K562 (cell line): ENCODE measurements around the gene MYL11. TPM values are rescaled to one million over a fixed set of nuclear protein-coding genes. Genes with fewer than 3 reads are reported as not detected.
A peak's percentile ranks its signal among the peaks of the same experiment; 100 is the strongest.

Experiments used
- GATAD2B ChIP-seq: fragments of 450-650 bp; IDR thresholded peaks from 2 replicates; pipeline ENCODE4 v1.6.1; 2017; ENCODE audit warnings: mild to moderate bottlenecking, borderline replicate concordance
- GTF2A2 ChIP-seq: IDR thresholded peaks from 2 replicates; pipeline ENCODE4 v1.6.1; 2016; ENCODE audit warnings: mild to moderate bottlenecking, missing genetic modification characterization, missing compliant biosample characterization
- ILK ChIP-seq: fragments of 450-650 bp; IDR thresholded peaks from 2 replicates; pipeline ENCODE4 v1.6.1; 2016; ENCODE audit warnings: missing genetic modification characterization, low read depth, mild to moderate bottlenecking, missing compliant biosample characterization, moderate library complexity, borderline replicate concordance
- KAT8 ChIP-seq: fragments of 450-650 bp; IDR thresholded peaks from 2 replicates; pipeline ENCODE4 v1.6.1; 2016; ENCODE audit warnings: low read depth, mild to moderate bottlenecking
- KDM1A ChIP-seq, 2 experiments: fragments of 450-650 bp; IDR thresholded peaks; 2 replicates each; pipeline ENCODE4 v1.6.1; 2016; ENCODE audit warnings: mild to moderate bottlenecking in 2 of 2
- KDM5B ChIP-seq: fragments of 200-600 bp; sonication (generic); IDR thresholded peaks from 2 replicates; pipeline ENCODE4 v1.6.1; 2012; ENCODE audit warnings: low read depth, mild to moderate bottlenecking, moderate library complexity, low read length, control low read depth, inconsistent platforms; ENCODE audit not compliant: insufficient replicate concordance
- NBN ChIP-seq: fragments of 450-650 bp; IDR thresholded peaks from 2 replicates; pipeline ENCODE4 v1.6.1; 2016; ENCODE audit warnings: low read depth, mild to moderate bottlenecking
- NCOA4 ChIP-seq: fragments of 450-650 bp; IDR thresholded peaks from 2 replicates; pipeline ENCODE4 v1.6.1; 2018; ENCODE audit warnings: mild to moderate bottlenecking; ENCODE audit not compliant: partially characterized antibody
- NFYB ChIP-seq: IDR thresholded peaks from 2 replicates; pipeline ENCODE4 v1.6.1; 2011; ENCODE audit warnings: mild to moderate bottlenecking, moderate library complexity; ENCODE audit not compliant: insufficient read length; ENCODE audit errors: extremely low read depth
- NR0B1 ChIP-seq: fragments of 450-650 bp; IDR thresholded peaks from one replicate; pipeline ENCODE4 v1.6.1; 2018; ENCODE audit warnings: mild to moderate bottlenecking, moderate library complexity; ENCODE audit not compliant: partially characterized antibody
- PTTG1 ChIP-seq: fragments of 450-650 bp; IDR thresholded peaks from 2 replicates; pipeline ENCODE4 v1.6.1; 2016; ENCODE audit warnings: low read depth, mild to moderate bottlenecking, missing genetic modification characterization, missing compliant biosample characterization
- PURB ChIP-seq: sonication (generic); formaldehyde crosslinking; IDR thresholded peaks from 2 replicates; pipeline ENCODE4 v1.9.0; 2021; ENCODE audit warnings: low read depth, mild to moderate bottlenecking, missing genetic modification reagents
- RFX1 ChIP-seq: fragments of 450-650 bp; IDR thresholded peaks from 2 replicates; pipeline ENCODE4 v1.6.1; 2016; ENCODE audit warnings: mild to moderate bottlenecking, moderate library complexity
- TAF7 ChIP-seq: fragments of 450-650 bp; IDR thresholded peaks from 2 replicates; pipeline ENCODE4 v1.6.1; 2016; ENCODE audit warnings: missing genetic modification characterization, missing compliant biosample characterization
- ZBTB11 ChIP-seq, 3 experiments: fragments of 200-800 bp in 1 of 3; fragments of 250-450 bp in 1 of 3; fragments of 450-650 bp in 1 of 3; sonication (Bioruptor Pico) in 1 of 3; sonication (Bioruptor generic) in 1 of 3; formaldehyde crosslinking in 1 of 3; IDR thresholded peaks; 2 replicates each; pipeline versions ENCODE4 v1.6.1 to v1.8.0; 2016 to 2022; ENCODE audit warnings: mild to moderate bottlenecking in 2 of 3, missing genetic modification characterization in 2 of 3, missing compliant biosample characterization in 1 of 3, moderate library complexity in 1 of 3
- ZNF197 ChIP-seq: fragments of 200-800 bp; sonication (Bioruptor generic); IDR thresholded peaks from 2 replicates; pipeline ENCODE4 v1.6.1; 2016; ENCODE audit warnings: low read depth, missing genetic modification characterization, missing compliant biosample characterization
- ZNF224 ChIP-seq: sonication (generic); formaldehyde crosslinking; IDR thresholded peaks from 2 replicates; pipeline ENCODE4 v1.8.0; 2022; ENCODE audit warnings: mild to moderate bottlenecking, missing genetic modification reagents
- ZNF316 ChIP-seq: fragments of 450-650 bp; IDR thresholded peaks from 2 replicates; pipeline ENCODE4 v1.6.1; 2016
- ZNF57 ChIP-seq: fragments of 450-650 bp; formaldehyde crosslinking; IDR thresholded peaks from 2 replicates; pipeline ENCODE4 v1.4.0; 2020; ENCODE audit warnings: mild to moderate bottlenecking, moderate library complexity
- ZNF75A ChIP-seq: fragments of 450-650 bp; formaldehyde crosslinking; IDR thresholded peaks from 2 replicates; pipeline ENCODE4 v1.4.0; 2020; ENCODE audit warnings: mild to moderate bottlenecking
- polyA plus RNA-seq, 8 experiments: library from polyadenylated mRNA; depleted of rRNA in 4 of 8; stranded (reverse) in 5 of 8; unstranded in 3 of 8; fragments of >200 nt; fragmentation: Nextera tagmentation in 2 of 8; fragmentation: Illumina TruSeq in 1 of 8; extraction: Ambion mirVana in 2 of 8; extraction: Trizol in 1 of 8; gene quantifications; 2 replicates each; pipeline versions ENCODE4 v1.2.1 to v1.2.3, GENCODE V29; 2011 to 2014; ENCODE audit warnings: inconsistent platforms in 1 of 8, missing spikeins in 1 of 8
- total RNA-seq, 7 experiments: library from RNA; depleted of rRNA in 6 of 7; stranded (reverse); fragments of >200 nt in 6 of 7; fragmentation: Illumina TruSeq in 2 of 7; extraction: Trizol in 2 of 7; gene quantifications; 2 replicates each; pipeline versions ENCODE4 v1.2.1 to v1.2.3, GENCODE V29; 2011 to 2021; ENCODE audit warnings: low replicate concordance in 1 of 7
- TF ChIP-seq, protein P1 (sequence below): sonication (generic); formaldehyde crosslinking; IDR thresholded peaks from 2 replicates; pipeline ENCODE4 v1.8.0; 2022; ENCODE audit warnings: missing genetic modification reagents, mild to moderate bottlenecking, borderline replicate concordance
- TF ChIP-seq, protein P2 (sequence below): fragments of 450-650 bp; IDR thresholded peaks from 2 replicates; pipeline ENCODE4 v1.6.1; 2016; ENCODE audit warnings: missing biosample characterization, missing genetic modification characterization

Gene MYL11
- total and polyA plus RNA-seq, 9 of the 15 experiments (the other 6 are each of a cell fraction or from before 2014, with no cell fraction given): 0.31 to 1.5 (median 0.73) TPM; not detected in 4

DNA sequence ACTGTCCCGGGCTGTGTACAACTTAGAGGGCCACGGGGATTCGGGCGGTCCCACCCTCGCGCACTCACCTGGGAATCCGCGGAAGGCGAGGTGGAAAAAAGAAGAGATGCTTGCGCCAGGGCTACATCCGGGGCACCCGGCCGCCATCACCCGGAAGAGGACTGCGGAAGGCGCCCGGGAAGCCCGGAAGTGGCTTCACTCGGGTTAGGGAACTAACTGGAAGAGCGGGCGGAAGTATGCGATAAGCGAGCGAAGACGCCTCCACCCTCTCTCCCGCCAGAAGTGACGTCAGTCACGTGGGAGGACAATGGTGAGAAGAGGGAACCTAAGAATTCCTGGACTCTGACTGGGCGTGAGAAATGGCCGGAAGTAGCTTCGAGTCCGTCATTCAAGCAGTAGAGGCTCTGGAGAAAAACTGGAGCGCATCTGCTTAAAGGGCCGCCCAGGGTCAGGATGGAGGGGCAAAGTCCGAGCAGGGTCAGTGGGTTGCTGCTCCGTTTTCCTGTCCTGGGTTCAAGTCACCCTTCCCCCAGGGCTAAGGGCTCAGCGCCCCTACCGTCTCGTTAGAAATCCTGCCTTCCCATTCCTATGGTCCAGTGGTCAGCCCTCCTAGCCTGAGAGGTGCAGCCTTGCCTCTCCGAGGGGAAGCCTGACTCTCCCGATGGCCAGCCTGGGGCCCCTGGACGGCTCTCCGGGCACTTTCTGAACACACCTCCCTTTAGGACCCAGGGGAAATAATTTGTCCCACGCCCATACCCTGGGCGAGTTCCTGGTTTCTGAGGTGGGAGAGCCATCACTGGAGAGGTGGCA, 19.3 kb upstream of the MYL11 start, which contains the start of gene CD2BP2 (continued):
- TF ChIP-seq ZNF224 (no peak), NBN (no peak), ZNF57 (no peak), KDM5B (peak; percentile 51), GTF2A2 (tag) (no peak), ZNF197 (CRISPR knock-in tag) (no peak), PURB (CRISPR knock-in tag) (no peak; the same call in 1 of the 2 replicates), RFX1 (no peak), NFYB (no peak), NR0B1 (no peak), ILK (tag) (no peak), ZNF316 (no peak), KAT8 (no peak), KDM1A (IDR thresholded peaks at IDR 0.05) (peak in 1 of 2 experiments; percentile 19; a peak in 2 of 4 replicates), NCOA4 (no peak), TAF7 (tag) (no peak; the same call in 1 of the 2 replicates), GATAD2B (peak; percentile 14), ZBTB11 (CRISPR knock-in tag; IDR thresholded peaks at IDR 0.05) (peak; percentile 25 to 94 (median 62); a peak in 5 of 6 replicates), ZNF75A (no peak), PTTG1 (no peak)
- TF ChIP-seq, protein P1, sequence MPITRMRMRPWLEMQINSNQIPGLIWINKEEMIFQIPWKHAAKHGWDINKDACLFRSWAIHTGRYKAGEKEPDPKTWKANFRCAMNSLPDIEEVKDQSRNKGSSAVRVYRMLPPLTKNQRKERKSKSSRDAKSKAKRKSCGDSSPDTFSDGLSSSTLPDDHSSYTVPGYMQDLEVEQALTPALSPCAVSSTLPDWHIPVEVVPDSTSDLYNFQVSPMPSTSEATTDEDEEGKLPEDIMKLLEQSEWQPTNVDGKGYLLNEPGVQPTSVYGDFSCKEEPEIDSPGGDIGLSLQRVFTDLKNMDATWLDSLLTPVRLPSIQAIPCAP (CRISPR knock-in tag): peak; percentile 71; the same call in 1 of the 2 replicates
- TF ChIP-seq, protein P2, sequence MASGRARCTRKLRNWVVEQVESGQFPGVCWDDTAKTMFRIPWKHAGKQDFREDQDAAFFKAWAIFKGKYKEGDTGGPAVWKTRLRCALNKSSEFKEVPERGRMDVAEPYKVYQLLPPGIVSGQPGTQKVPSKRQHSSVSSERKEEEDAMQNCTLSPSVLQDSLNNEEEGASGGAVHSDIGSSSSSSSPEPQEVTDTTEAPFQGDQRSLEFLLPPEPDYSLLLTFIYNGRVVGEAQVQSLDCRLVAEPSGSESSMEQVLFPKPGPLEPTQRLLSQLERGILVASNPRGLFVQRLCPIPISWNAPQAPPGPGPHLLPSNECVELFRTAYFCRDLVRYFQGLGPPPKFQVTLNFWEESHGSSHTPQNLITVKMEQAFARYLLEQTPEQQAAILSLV: no peak
